Endothelial cell of umbilical vein (primary cell): ENCODE results near the gene PTP4A1. TPM values are rescaled to one million over a fixed set of nuclear protein-coding genes. Genes with fewer than 3 reads are reported as not detected.

Source experiments
- BruUV-seq: library from RNA; stranded (reverse); fragments of 400-500 nt; replicated peaks from 2 replicates; lab custom pipeline; 2021; lab: Mats Ljungman, UMichigan
- CTCF ChIA-PET: fragments of 300-600, 350-600 bp; sonication (Branson Sonifier 250); formaldehyde crosslinking; loops from one replicate; lab custom pipeline; 2021; ENCODE audit warnings: antibody characterized with exemption, inconsistent platforms; lab: Charles Lee
- POLR2A ChIA-PET: fragments of 300-600, 350-600 bp; sonication (Branson Sonifier 250); formaldehyde crosslinking; loops from one replicate; lab custom pipeline; 2021; ENCODE audit warnings: antibody characterized with exemption, inconsistent platforms; lab: Charles Lee
- DNase-seq: peaks from one replicate; pipeline ENCODE4 v3.0.0-alpha.2; 2011; ENCODE audit warnings: low read depth, low spot score
- FAIRE-seq: peaks from 2 replicates; lab custom pipeline; 2011; peaks lifted over from hg19 to GRCh38; lab: Jason Lieb, UNC
- H2AFZ ChIP-seq: 2 replicates; pipeline ENCODE4 v1.6.0; 2012; ENCODE audit warnings: low read depth, low read length, control low read depth, inconsistent platforms
- H3K27ac ChIP-seq: 2 replicates; pipeline ENCODE4 v1.5.1; 2011; ENCODE audit warnings: low read depth, mild to moderate bottlenecking, control low read depth, low read length, moderate library complexity; ENCODE audit not compliant: insufficient read depth
- H3K27me3 ChIP-seq, 2 experiments: 2 replicates each; pipeline versions ENCODE4 v1.6.0 to v1.6.1; 2011; ENCODE audit warnings: low read length in 2 of 2, mixed read lengths in 1 of 2; ENCODE audit not compliant: control insufficient read depth in 2 of 2, insufficient read depth in 2 of 2
- H3K36me3 ChIP-seq, 2 experiments: 2 replicates in 1 of 2; 3 replicates in 1 of 2; pipeline ENCODE4 v1.5.1; 2011; ENCODE audit warnings: low read length in 2 of 2, mild to moderate bottlenecking in 1 of 2, moderate library complexity in 1 of 2; ENCODE audit not compliant: control insufficient read depth in 2 of 2, insufficient read depth in 2 of 2; ENCODE audit errors: extremely low read depth in 1 of 2
- H3K4me1 ChIP-seq: 3 replicates; pipeline ENCODE4 v1.5.1; 2011; ENCODE audit warnings: mild to moderate bottlenecking, low read length; ENCODE audit not compliant: control insufficient read depth, insufficient read depth; ENCODE audit errors: extremely low read depth
- H3K4me2 ChIP-seq: 2 replicates; pipeline ENCODE4 v1.6.1; 2011; ENCODE audit warnings: low read length, control low read depth, mixed read lengths; ENCODE audit not compliant: insufficient read depth
- H3K4me3 ChIP-seq, 3 experiments: fragments of 200-600 bp in 1 of 3; sonication (generic), shearing (Covaris generic) in 1 of 3; replicated peaks in 1 of 3; 2 replicates each; pipeline ENCODE4 v1.5.1; 2011 to 2016; ENCODE audit warnings: control low read depth in 3 of 3, low read length in 3 of 3, mild to moderate bottlenecking in 2 of 3, inconsistent platforms in 1 of 3, low read depth in 1 of 3, moderate library complexity in 1 of 3; ENCODE audit not compliant: insufficient read depth in 1 of 3
- H3K79me2 ChIP-seq: 2 replicates; pipeline ENCODE4 v1.6.0; 2012; ENCODE audit warnings: low read length, inconsistent platforms; ENCODE audit not compliant: control insufficient read depth, insufficient read depth
- H3K9ac ChIP-seq: replicated peaks from 2 replicates; pipeline ENCODE3; 2011; ENCODE audit warnings: low read length, control low read depth; ENCODE audit not compliant: insufficient read depth; ENCODE audit errors: extremely low read depth
- H3K9me1 ChIP-seq: replicated peaks from 3 replicates; pipeline ENCODE4 v1.6.0; 2011; ENCODE audit warnings: mild to moderate bottlenecking, low read length; ENCODE audit not compliant: control insufficient read depth, insufficient read depth; ENCODE audit errors: extremely low read depth
- H3K9me3 ChIP-seq: replicated peaks from 2 replicates; pipeline ENCODE4 v1.5.1; 2012; ENCODE audit warnings: low read length, inconsistent platforms; ENCODE audit not compliant: control insufficient read depth, insufficient read depth
- H4K20me1 ChIP-seq: replicated peaks from 2 replicates; pipeline ENCODE3; 2011; ENCODE audit warnings: mild to moderate bottlenecking, low read length; ENCODE audit not compliant: control insufficient read depth, insufficient read depth; ENCODE audit errors: extremely low read depth
- EZH2 ChIP-seq: IDR thresholded peaks from 2 replicates; pipeline ENCODE4 v1.6.1; 2012; ENCODE audit warnings: borderline replicate concordance, low read depth, mild to moderate bottlenecking, moderate library complexity, low read length, inconsistent platforms; ENCODE audit not compliant: severe bottlenecking
- FOS ChIP-seq: IDR thresholded peaks from 2 replicates; pipeline ENCODE4 v1.6.1; 2011; ENCODE audit warnings: mild to moderate bottlenecking, low read length, moderate library complexity, borderline replicate concordance; ENCODE audit not compliant: insufficient read depth
- GATA2 ChIP-seq: IDR thresholded peaks from 2 replicates; pipeline ENCODE4 v1.7.0; 2011; ENCODE audit warnings: low read depth, mild to moderate bottlenecking, moderate library complexity, mixed read lengths, low read length; ENCODE audit not compliant: insufficient read length, insufficient read depth
- JUN ChIP-seq: IDR thresholded peaks from 2 replicates; pipeline ENCODE4 v1.6.1; 2011; ENCODE audit warnings: borderline replicate concordance, low read depth; ENCODE audit not compliant: insufficient read length, insufficient read depth
- MYC ChIP-seq: IDR thresholded peaks from one replicate; pipeline ENCODE4 v1.6.1; 2011; ENCODE audit warnings: mild to moderate bottlenecking, low read depth, low read length
- POLR2A ChIP-seq: IDR thresholded peaks from 2 replicates; pipeline ENCODE4 v1.6.1; 2012; ENCODE audit warnings: low read depth, mild to moderate bottlenecking, control low read depth, low read length
- POLR2AphosphoS5 ChIP-seq: IDR thresholded peaks from 2 replicates; pipeline ENCODE4 v1.6.1; 2012; ENCODE audit warnings: low read depth, mild to moderate bottlenecking, control low read depth, low read length, moderate library complexity; ENCODE audit not compliant: insufficient read depth
- dilution Hi-C: fragments of 300-500 bp; cut with MboI; formaldehyde crosslinking; loops from one replicate; pipeline ENCODE4 v1.15.0; 2019; ENCODE audit warnings: low sequenced_read_pairs; ENCODE audit not compliant: extremely low pct_ligation_motif_present
- intact Hi-C: fragments of 100-400 bp; cut with micrococcal nuclease; formaldehyde crosslinking; loops from one replicate; pipeline ENCODE4 v1.10.0; 2022
- polyA plus RNA-seq, 4 experiments: library from polyadenylated mRNA; depleted of rRNA in 3 of 4; stranded (reverse) in 3 of 4; unstranded in 1 of 4; fragments of >200 nt; gene quantifications; 2 replicates each; pipeline versions ENCODE4 v1.2.1 to v1.2.3, GENCODE V29; 2011 to 2012; ENCODE audit warnings: missing spikeins in 1 of 4
- total RNA-seq: library from RNA; stranded (reverse); gene quantifications from 2 replicates; pipeline ENCODE4 v1.2.3, GENCODE V29; 2021
- TF ChIP-seq, protein P1 (sequence below), 2 donors: IDR thresholded peaks; 1 replicate in 1 of 2; 2 replicates in 1 of 2; pipeline ENCODE4 v1.5.1; 2011; ENCODE audit warnings: low read length in 2 of 2, mild to moderate bottlenecking in 2 of 2, moderate library complexity in 2 of 2, control low read depth in 1 of 2, inconsistent platforms in 1 of 2, low read depth in 1 of 2; ENCODE audit not compliant: insufficient read depth in 1 of 2; ENCODE audit errors: extremely low read depth in 1 of 2
- TF ChIP-seq, protein P2 (sequence below): IDR thresholded peaks from 2 replicates; pipeline ENCODE4 v1.6.1; 2011; ENCODE audit not compliant: insufficient read depth, insufficient read length

PTP4A1 gene
- total and polyA plus RNA-seq, 2 donors (not counting 3 experiments of a cell fraction or from before 2014, with no cell fraction given) = 10.8 to 58.4 TPM

DNA sequence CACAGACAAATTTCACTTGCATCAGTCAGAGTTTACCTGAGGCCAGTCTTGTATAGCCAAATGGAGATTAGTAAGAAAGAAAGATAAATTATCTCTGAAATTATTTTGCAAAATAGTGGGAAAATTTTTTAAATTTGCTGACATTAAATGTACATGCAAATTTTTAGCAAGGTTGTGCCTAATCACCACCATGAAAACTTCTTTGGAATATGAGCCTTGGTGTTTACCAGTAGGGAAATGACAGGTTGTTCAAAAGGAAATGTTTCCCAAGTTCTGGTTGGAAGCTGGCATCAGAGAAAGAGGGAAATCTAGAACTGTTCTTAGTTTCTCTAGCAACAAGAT lies 34.4 kb upstream of the PTP4A1 start:
- no peaks in the 10 kb centered on the region for H3K79me2 ChIP-seq
- TF ChIP-seq, protein P1, sequence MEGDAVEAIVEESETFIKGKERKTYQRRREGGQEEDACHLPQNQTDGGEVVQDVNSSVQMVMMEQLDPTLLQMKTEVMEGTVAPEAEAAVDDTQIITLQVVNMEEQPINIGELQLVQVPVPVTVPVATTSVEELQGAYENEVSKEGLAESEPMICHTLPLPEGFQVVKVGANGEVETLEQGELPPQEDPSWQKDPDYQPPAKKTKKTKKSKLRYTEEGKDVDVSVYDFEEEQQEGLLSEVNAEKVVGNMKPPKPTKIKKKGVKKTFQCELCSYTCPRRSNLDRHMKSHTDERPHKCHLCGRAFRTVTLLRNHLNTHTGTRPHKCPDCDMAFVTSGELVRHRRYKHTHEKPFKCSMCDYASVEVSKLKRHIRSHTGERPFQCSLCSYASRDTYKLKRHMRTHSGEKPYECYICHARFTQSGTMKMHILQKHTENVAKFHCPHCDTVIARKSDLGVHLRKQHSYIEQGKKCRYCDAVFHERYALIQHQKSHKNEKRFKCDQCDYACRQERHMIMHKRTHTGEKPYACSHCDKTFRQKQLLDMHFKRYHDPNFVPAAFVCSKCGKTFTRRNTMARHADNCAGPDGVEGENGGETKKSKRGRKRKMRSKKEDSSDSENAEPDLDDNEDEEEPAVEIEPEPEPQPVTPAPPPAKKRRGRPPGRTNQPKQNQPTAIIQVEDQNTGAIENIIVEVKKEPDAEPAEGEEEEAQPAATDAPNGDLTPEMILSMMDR (IDR thresholded peaks at IDR 0.05; ENCODE audit: extremely low read depth in 1 of 2, insufficient read depth in 1 of 2, low read depth in 1 of 2, low read length in 2 of 2) = no peak
- TF ChIP-seq MYC = no peak
- TF ChIP-seq POLR2AphosphoS5 = no peak
- TF ChIP-seq GATA2 = no peak
- TF ChIP-seq, protein P2, sequence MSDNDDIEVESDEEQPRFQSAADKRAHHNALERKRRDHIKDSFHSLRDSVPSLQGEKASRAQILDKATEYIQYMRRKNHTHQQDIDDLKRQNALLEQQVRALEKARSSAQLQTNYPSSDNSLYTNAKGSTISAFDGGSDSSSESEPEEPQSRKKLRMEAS = no peak
- TF ChIP-seq EZH2 = no peak
- TF ChIP-seq POLR2A = no peak
- no peak for TF ChIP-seq JUN
- TF ChIP-seq FOS = no peak
- FAIRE-seq = no peak
- no peak for DNase-seq
- no peak overlapping the region for H3K4me3 ChIP-seq
- no peaks in the 10 kb centered on the region for H3K36me3 ChIP-seq
- H3K27me3 ChIP-seq = no peaks in the 10 kb centered on the region
- BruUV-seq = no TSS peak
- H4K20me1 ChIP-seq = no peaks in the 10 kb centered on the region
- ChIA-PET POLR2A (no interaction called here), CTCF (no interaction called here)
- dilution Hi-C loops (no loop called here), intact Hi-C loops (no loop called here)
- H3K4me2 ChIP-seq = no peak overlapping the region
- H3K9me1 ChIP-seq = no peaks in the 10 kb centered on the region
- H2AFZ ChIP-seq = no peak overlapping the region
- no peaks in the 10 kb centered on the region for H3K4me1 ChIP-seq
- H3K27ac ChIP-seq = no peak overlapping the region
- H3K9me3 ChIP-seq = no peaks in the 10 kb centered on the region
- no peak overlapping the region for H3K9ac ChIP-seq
